GM12878 (cell line): Measurements from ENCODE around the gene PAN3. TPM values are rescaled to one million over a fixed set of nuclear protein-coding genes. Genes with fewer than 3 reads are reported as not detected.

Experiments
- ATAC-seq: fragments of 200-7000 bp; cut with Tn5 transposase; 3 replicates; pipeline ENCODE4 v1.9.1; 2020; ENCODE audit warnings: mild to moderate bottlenecking, moderate library complexity
- BruUV-seq: library from RNA; stranded (reverse); fragments of 400-500 nt; replicated peaks from 2 replicates; lab custom pipeline; 2021; lab: Mats Ljungman, UMichigan
- CTCF ChIA-PET: fragments of 300-600 bp; sonication (Branson Sonifier 250); formaldehyde crosslinking; extraction: SDS; loops from one replicate; lab custom pipeline; 2021; ENCODE audit warnings: inconsistent platforms; lab: Yijun Ruan, JAX
- POLR2A ChIA-PET: fragments of 350-600 bp; formaldehyde crosslinking; extraction: SDS; loops from one replicate; lab custom pipeline; 2021; ENCODE audit warnings: inconsistent platforms; lab: Charles Lee
- RAD21 ChIA-PET: fragments of 300-600 bp; sonication (Branson Sonifier 250); formaldehyde crosslinking; loops from one replicate; lab custom pipeline; 2023; ENCODE audit warnings: antibody characterized with exemption; ENCODE audit not compliant: unreplicated experiment; lab: Charles Lee
- SMC1A ChIA-PET: fragments of 300-600 bp; sonication (Branson Sonifier 250); formaldehyde crosslinking; loops from one replicate; lab custom pipeline; 2023; ENCODE audit not compliant: unreplicated experiment, uncharacterized antibody; lab: Charles Lee
- DNase-seq: peaks from one replicate; pipeline ENCODE4 v3.0.0-alpha.2; 2011; ENCODE audit warnings: low read depth, low spot score
- FAIRE-seq: peaks from 3 replicates; lab custom pipeline; 2011; peaks lifted over from hg19 to GRCh38; lab: Jason Lieb, UNC
- H2AFZ ChIP-seq: 2 replicates; pipeline ENCODE4 v1.6.0; 2011; ENCODE audit warnings: low read depth, low read length, control low read depth; ENCODE audit not compliant: control insufficient read depth
- H3K27ac ChIP-seq: 2 replicates; pipeline ENCODE4 v1.5.1; 2011; ENCODE audit warnings: control low read depth; ENCODE audit not compliant: control insufficient read depth, insufficient read depth
- H3K27me3 ChIP-seq, 2 experiments: replicated peaks in 1 of 2; 2 replicates each; pipeline versions ENCODE4 v1.6.0 to v1.6.1; 2011; ENCODE audit warnings: low read length in 1 of 2; ENCODE audit not compliant: control insufficient read depth in 2 of 2, insufficient read depth in 2 of 2
- H3K36me3 ChIP-seq, 2 experiments: 2 replicates each; pipeline ENCODE4 v1.5.1; 2011; ENCODE audit warnings: low read length in 1 of 2; ENCODE audit not compliant: control insufficient read depth in 2 of 2, insufficient read depth in 2 of 2
- H3K4me1 ChIP-seq: 2 replicates; pipeline ENCODE4 v1.6.1; 2011; ENCODE audit warnings: mild to moderate bottlenecking, low read length, moderate library complexity, mixed read lengths; ENCODE audit not compliant: control insufficient read depth, insufficient read depth
- H3K4me2 ChIP-seq: 2 replicates; pipeline ENCODE4 v1.6.0; 2011; ENCODE audit warnings: control low read depth; ENCODE audit not compliant: control insufficient read depth, insufficient read depth
- H3K4me3 ChIP-seq: fragments of 200-600 bp; sonication (generic); 2 replicates; pipeline ENCODE4 v1.5.1; 2016
- H3K79me2 ChIP-seq: 2 replicates; pipeline ENCODE4 v1.6.0; 2011; ENCODE audit warnings: low read length; ENCODE audit not compliant: control insufficient read depth, insufficient read depth
- H3K9ac ChIP-seq: 2 replicates; pipeline ENCODE4 v1.8.0; 2011; ENCODE audit warnings: low read length, control low read depth, mixed read lengths; ENCODE audit not compliant: control insufficient read depth, insufficient read depth
- H3K9me3 ChIP-seq: replicated peaks from 3 replicates; pipeline ENCODE4 v1.5.1; 2011; ENCODE audit warnings: mild to moderate bottlenecking, low read length; ENCODE audit not compliant: control insufficient read depth, insufficient read depth
- H4K20me1 ChIP-seq: 2 replicates; pipeline ENCODE4 v1.6.0; 2011; ENCODE audit not compliant: control insufficient read depth, insufficient read depth
- BHLHE40 ChIP-seq, 2 experiments: fragments of 450-650 bp in 1 of 2; IDR thresholded peaks; 2 replicates each; pipeline ENCODE4 v1.6.1; 2011 to 2017; ENCODE audit warnings: low read depth in 2 of 2, borderline replicate concordance in 1 of 2, improper control_type of control experiment in 1 of 2, low read length in 1 of 2, mild to moderate bottlenecking in 1 of 2
- BRCA1 ChIP-seq: IDR thresholded peaks from 2 replicates; pipeline ENCODE4 v1.6.1; 2011; ENCODE audit warnings: low read depth, low read length, improper control_type of control experiment
- CBX3 ChIP-seq: fragments of 200-600 bp; sonication (generic); IDR thresholded peaks from 2 replicates; pipeline ENCODE4 v1.6.1; 2016; ENCODE audit warnings: low read depth, borderline replicate concordance
- HDAC6 ChIP-seq: fragments of 200-600 bp; sonication (generic); IDR thresholded peaks from one replicate; pipeline ENCODE4 v1.8.0; 2017; ENCODE audit warnings: antibody characterized with exemption; ENCODE audit not compliant: unreplicated experiment
- IKZF2 ChIP-seq, 2 experiments: fragments of 450-650 bp; IDR thresholded peaks; 2 replicates each; pipeline ENCODE4 v1.6.1; 2017; ENCODE audit warnings: mild to moderate bottlenecking in 2 of 2, moderate library complexity in 2 of 2
- IRF4 ChIP-seq: IDR thresholded peaks from 2 replicates; pipeline ENCODE4 v1.6.1; 2011; ENCODE audit warnings: low read depth, low read length
- JUNB ChIP-seq: IDR thresholded peaks from 2 replicates; pipeline ENCODE4 v1.6.1; 2016; ENCODE audit warnings: antibody characterized with exemption, mild to moderate bottlenecking
- MXI1 ChIP-seq: fragments of 150-350 bp; IDR thresholded peaks from 2 replicates; pipeline ENCODE4 v1.6.1; 2011; ENCODE audit warnings: low read depth, mild to moderate bottlenecking, inconsistent platforms, low read length, improper control_type of control experiment
- NR2F1 ChIP-seq: fragments of 450-650 bp; conservative IDR thresholded peaks from 2 replicates; pipeline ENCODE4 v1.6.1; 2017; ENCODE audit warnings: mild to moderate bottlenecking
- REST ChIP-seq: IDR thresholded peaks from 2 replicates; pipeline ENCODE4 v1.6.1; 2012; ENCODE audit warnings: mild to moderate bottlenecking, low read depth, low read length
- SMARCA5 ChIP-seq: fragments of 450-650 bp; IDR thresholded peaks from 2 replicates; pipeline ENCODE4 v1.6.1; 2017; ENCODE audit warnings: mild to moderate bottlenecking
- SREBF1 ChIP-seq: IDR thresholded peaks from 2 replicates; pipeline ENCODE4 v1.6.1; 2012; ENCODE audit warnings: mild to moderate bottlenecking, low read length
- WRNIP1 ChIP-seq: IDR thresholded peaks from 2 replicates; pipeline ENCODE4 v1.6.1; 2011; ENCODE audit warnings: low read depth, low read length, improper control_type of control experiment, borderline replicate concordance
- YY1 ChIP-seq: IDR thresholded peaks from 2 replicates; pipeline ENCODE4 v1.6.1; 2011; ENCODE audit warnings: low read depth, mild to moderate bottlenecking, low read length
- ZBED1 ChIP-seq: IDR thresholded peaks from 2 replicates; pipeline ENCODE4 v1.6.1; 2016; ENCODE audit warnings: borderline replicate concordance
- ZBTB33 ChIP-seq: fragments of 450-650 bp; IDR thresholded peaks from 2 replicates; pipeline ENCODE4 v1.6.1; 2017; ENCODE audit warnings: mild to moderate bottlenecking
- WGBS: methylation state at CpG from one replicate; pipeline ENCODE4 v1.1.6; 2016; ENCODE audit warnings: low lambda C conversion rate; ENCODE audit not compliant: insufficient replicate concordance, insufficient coverage; ENCODE audit errors: missing lambda C conversion rate; 5-methylcytosine and 5-hydroxymethylcytosine counted together
- in situ Hi-C: fragments of 300-500 bp; cut with MboI; formaldehyde crosslinking; loops from 9 replicates; pipeline ENCODE4 v1.14.3; 2018; ENCODE audit warnings: mixed read lengths
- intact Hi-C: fragments of 100-400 bp; cut with micrococcal nuclease; formaldehyde crosslinking; loops from one replicate; pipeline ENCODE4 v1.14.2; 2022; ENCODE audit not compliant: unreplicated experiment
- polyA plus RNA-seq, 11 experiments: library from polyadenylated mRNA; depleted of rRNA in 4 of 11; unstranded in 6 of 11; stranded (reverse) in 5 of 11; fragments of >200 nt; fragmentation: Nextera tagmentation in 4 of 11; fragmentation: Illumina TruSeq in 1 of 11; extraction: Ambion mirVana in 4 of 11; extraction: Trizol in 1 of 11; gene quantifications; 1 replicate in 1 of 11; 2 replicates in 10 of 11; pipeline versions ENCODE4 v1.2.1 to v1.2.3, GENCODE V29; 2011 to 2016; ENCODE audit warnings: inconsistent platforms in 2 of 11, missing spikeins in 2 of 11, low read depth in 1 of 11
- total RNA-seq, 4 experiments: library from RNA; depleted of rRNA in 3 of 4; stranded (reverse); fragments of >200 nt in 3 of 4; fragmentation: Illumina TruSeq in 1 of 4; extraction: Trizol in 1 of 4; gene quantifications; 2 replicates each; pipeline versions ENCODE4 v1.2.1 to v1.2.3, GENCODE V29; 2013 to 2021

The PAN3 gene
- total and polyA plus RNA-seq, 10 of the 15 experiments (the other 5 are each of a cell fraction or from before 2014, with no cell fraction given): 13.0 to 33.3 (median 19.9) TPM

DNA sequence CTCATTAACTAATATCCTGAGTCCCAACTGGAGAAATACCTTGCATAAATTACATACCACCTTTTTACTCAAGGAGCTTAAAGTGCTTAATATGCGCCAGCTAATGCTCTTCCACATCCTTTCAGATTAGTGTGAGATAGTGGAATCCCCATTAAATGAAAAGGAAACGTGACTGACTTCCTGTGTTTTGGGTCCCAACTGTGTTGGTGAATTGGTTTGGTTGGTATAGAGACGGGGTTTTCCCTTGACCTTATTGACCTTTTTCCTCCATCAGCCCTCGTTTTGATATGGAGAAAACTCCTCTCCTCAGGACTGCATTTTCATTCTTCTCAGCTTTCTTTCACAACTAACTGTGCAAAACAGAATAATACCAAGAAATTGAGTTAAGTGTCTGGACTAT is 163.5 kb downstream of the PAN3 start:
- no TSS peak for BruUV-seq
- no peak overlapping the region for H2AFZ ChIP-seq
- DNase-seq (no peak), FAIRE-seq (no peak), ATAC-seq (no peak)
- intact Hi-C loops: no loop called here
- no peak overlapping the region for H3K27ac ChIP-seq
- RAD21 ChIA-PET: interaction anchor here (1.6 kb wide), 1 partner anchor 11 kb away, joined by 3 read pairs; no protein-coding TSS in a partner anchor
- in situ Hi-C loops: loop anchor here (25.0 kb wide), 1 partner anchor 1060 kb away; no protein-coding TSS in a partner anchor
- H3K4me3 ChIP-seq: no peak overlapping the region
- no peak overlapping the region for H3K9ac ChIP-seq
- no peaks in the 10 kb centered on the region for H3K4me1 ChIP-seq
- TF ChIP-seq IRF4 (no peak), ZBED1 (no peak), JUNB (no peak), NR2F1 (peak; percentile 69), WRNIP1 (no peak), BRCA1 (no peak), MXI1 (no peak), CBX3 (no peak), ZBTB33 (no peak), YY1 (no peak), REST (no peak), IKZF2 (IDR thresholded peaks at IDR 0.05) (no peak), SMARCA5 (no peak), SREBF1 (no peak), HDAC6 (no peak), BHLHE40 (IDR thresholded peaks at IDR 0.05; ENCODE audit: borderline replicate concordance in 1 of 2, low read depth in 2 of 2, low read length in 1 of 2) (peak in 1 of 2 experiments; percentile 36; a peak in 1 of 4 replicates)
- POLR2A ChIA-PET: no interaction called here
- SMC1A ChIA-PET: interaction anchor here (1.2 to 1.5 kb wide), 2 partner anchors 11 to 75 kb away, joined by 3 to 4 read pairs; no protein-coding TSS in a partner anchor
- CTCF ChIA-PET: no interaction called here
- H3K9me3 ChIP-seq: no peaks in the 10 kb centered on the region
- H3K79me2 ChIP-seq: no peaks in the 10 kb centered on the region
- H3K4me2 ChIP-seq: no peak overlapping the region
- no peaks in the 10 kb centered on the region for H3K36me3 ChIP-seq
- no peaks in the 10 kb centered on the region for H4K20me1 ChIP-seq
- no peaks in the 10 kb centered on the region for H3K27me3 ChIP-seq
- WGBS: 25% methylated on average over 4 of the region's 4 CpGs
